WTC11 (cell line): Measurements from ENCODE around the gene LAMA1. TPM values are rescaled to one million over a fixed set of nuclear protein-coding genes. Genes with fewer than 3 reads are reported as not detected.

Experiments
- ATAC-seq: fragments of 200-7000 bp; cut with Tn5 transposase; 2 replicates; pipeline ENCODE4 v1.10.0; 2021; ENCODE audit warnings: mild to moderate bottlenecking, moderate library complexity
- CTCF ChIA-PET: fragments of 300-600 bp; sonication (Branson Sonifier 250); formaldehyde crosslinking; loops from one replicate; lab custom pipeline; 2021; ENCODE audit warnings: antibody characterized with exemption; lab: Charles Lee
- POLR2A ChIA-PET: fragments of 350-600 bp; sonication (Branson Sonifier 250); formaldehyde crosslinking; loops from one replicate; lab custom pipeline; 2021; ENCODE audit warnings: antibody characterized with exemption; lab: Charles Lee
- DNase-seq: peaks from one replicate; pipeline ENCODE4 v3.0.0; 2021; ENCODE audit warnings: low spot score
- H3K27ac Mint-ChIP-seq: 2 replicates; pipeline ENCODE4 v1.8.0; 2021; ENCODE audit warnings: mixed read lengths
- H3K27me3 Mint-ChIP-seq: 2 replicates; pipeline ENCODE4 v1.8.0; 2021; ENCODE audit warnings: low read depth, mild to moderate bottlenecking, moderate library complexity, mixed read lengths
- H3K36me3 Mint-ChIP-seq: 2 replicates; pipeline ENCODE4 v1.8.0; 2021; ENCODE audit warnings: mixed read lengths
- H3K4me1 Mint-ChIP-seq: 2 replicates; pipeline ENCODE4 v1.8.0; 2022; ENCODE audit warnings: mixed read lengths
- H3K4me3 Mint-ChIP-seq: 2 replicates; pipeline ENCODE4 v1.8.0; 2021; ENCODE audit warnings: mild to moderate bottlenecking, moderate library complexity, mixed read lengths
- H3K9me3 Mint-ChIP-seq: 2 replicates; pipeline ENCODE4 v1.8.0; 2021; ENCODE audit warnings: mixed read lengths
- CREM ChIP-seq: sonication (generic); formaldehyde crosslinking; IDR thresholded peaks from 2 replicates; pipeline ENCODE4 v1.8.1; 2022; ENCODE audit warnings: mild to moderate bottlenecking, missing genetic modification reagents, moderate library complexity
- CTCF ChIP-seq: fragments of 200-600 bp; IDR thresholded peaks from 2 replicates; pipeline ENCODE4 v1.8.0; 2022; ENCODE audit warnings: antibody characterized with exemption
- E2F5 ChIP-seq: sonication (generic); formaldehyde crosslinking; IDR thresholded peaks from 2 replicates; pipeline ENCODE4 v1.8.1; 2022; ENCODE audit warnings: mild to moderate bottlenecking, moderate library complexity, missing genetic modification reagents
- FOXK1 ChIP-seq: sonication (generic); formaldehyde crosslinking; IDR thresholded peaks from 2 replicates; pipeline ENCODE4 v1.8.0; 2022; ENCODE audit warnings: mild to moderate bottlenecking, moderate library complexity, missing genetic modification reagents
- GABPB1 ChIP-seq: sonication (generic); formaldehyde crosslinking; IDR thresholded peaks from 2 replicates; pipeline ENCODE4 v1.8.1; 2023; ENCODE audit warnings: mild to moderate bottlenecking, missing genetic modification reagents
- MYBL2 ChIP-seq: sonication (generic); formaldehyde crosslinking; IDR thresholded peaks from 2 replicates; pipeline ENCODE4 v1.8.1; 2023; ENCODE audit warnings: mild to moderate bottlenecking, moderate library complexity, missing genetic modification reagents
- SMAD3 ChIP-seq: sonication (generic); formaldehyde crosslinking; IDR thresholded peaks from 2 replicates; pipeline ENCODE4 v1.8.0; 2022; ENCODE audit warnings: missing genetic modification reagents, mild to moderate bottlenecking, borderline replicate concordance
- SMAD4 ChIP-seq: sonication (generic); formaldehyde crosslinking; IDR thresholded peaks from 2 replicates; pipeline ENCODE4 v1.8.0; 2022; ENCODE audit warnings: mild to moderate bottlenecking, missing genetic modification reagents
- TCF7 ChIP-seq: sonication (generic); formaldehyde crosslinking; IDR thresholded peaks from 2 replicates; pipeline ENCODE4 v1.8.0; 2022; ENCODE audit warnings: mild to moderate bottlenecking, low read depth, missing genetic modification reagents, moderate library complexity
- TEAD4 ChIP-seq: sonication (generic); formaldehyde crosslinking; IDR thresholded peaks from 2 replicates; pipeline ENCODE4 v1.8.0; 2022; ENCODE audit warnings: mild to moderate bottlenecking, missing genetic modification reagents
- USF2 ChIP-seq: sonication (generic); formaldehyde crosslinking; IDR thresholded peaks from 2 replicates; pipeline ENCODE4 v1.8.1; 2023; ENCODE audit warnings: mild to moderate bottlenecking, missing genetic modification reagents, moderate library complexity
- ZNF138 ChIP-seq: sonication (generic); formaldehyde crosslinking; conservative IDR thresholded peaks from 2 replicates; pipeline ENCODE4 v1.8.1; 2022; ENCODE audit warnings: mild to moderate bottlenecking, moderate library complexity, missing genetic modification reagents
- ZNF317 ChIP-seq: sonication (generic); formaldehyde crosslinking; IDR thresholded peaks from 2 replicates; pipeline ENCODE4 v1.8.1; 2023; ENCODE audit warnings: low read depth, mild to moderate bottlenecking, moderate library complexity, missing genetic modification reagents, borderline replicate concordance
- total RNA-seq: library from RNA; stranded (reverse); gene quantifications from 3 replicates; pipeline ENCODE4 v1.2.3, GENCODE V29; 2021
- TF ChIP-seq, protein P1 (sequence below): sonication (generic); formaldehyde crosslinking; IDR thresholded peaks from 2 replicates; pipeline ENCODE4 v1.8.0; 2022; ENCODE audit warnings: mild to moderate bottlenecking, missing genetic modification reagents
- TF ChIP-seq, protein P2 (sequence below): sonication (generic); formaldehyde crosslinking; IDR thresholded peaks from 2 replicates; pipeline ENCODE4 v1.8.0; 2022; ENCODE audit warnings: mild to moderate bottlenecking, missing genetic modification reagents
- TF ChIP-seq, protein P3 (sequence below): fragments of 250-450 bp; sonication (Bioruptor Pico); IDR thresholded peaks from 2 replicates; pipeline ENCODE4 v1.9.0; 2021; ENCODE audit warnings: mild to moderate bottlenecking, borderline replicate concordance

The LAMA1 gene
- total RNA-seq, 1 experiment from 2014 or later: 50.7 TPM

GRCh38 chr18:6949800-6950586 is 167.6 kb downstream of the LAMA1 start:
- Mint-ChIP-seq H3K27ac (peak overlapping the region; percentile 31; the same call in 1 of the 2 replicates), H3K4me3 (no peak overlapping the region), H3K4me1 (peaks cover 10% of the 10 kb centered on the region), H3K36me3 (peaks cover 54% of the 10 kb centered on the region), H3K27me3 (no peaks in the 10 kb centered on the region), H3K9me3 (no peaks in the 10 kb centered on the region)
- DNase-seq (no peak), ATAC-seq (no peak)
- ChIA-PET POLR2A (no interaction called here), CTCF (interaction anchor here (0.6 kb wide), 1 partner anchor 831 kb away, joined by 3 read pairs; no protein-coding TSS in a partner anchor)
- no peak for TF ChIP-seq TEAD4 (CRISPR knock-in tag)
- no peak for TF ChIP-seq CREM (CRISPR knock-in tag)
- TF ChIP-seq, protein P1, sequence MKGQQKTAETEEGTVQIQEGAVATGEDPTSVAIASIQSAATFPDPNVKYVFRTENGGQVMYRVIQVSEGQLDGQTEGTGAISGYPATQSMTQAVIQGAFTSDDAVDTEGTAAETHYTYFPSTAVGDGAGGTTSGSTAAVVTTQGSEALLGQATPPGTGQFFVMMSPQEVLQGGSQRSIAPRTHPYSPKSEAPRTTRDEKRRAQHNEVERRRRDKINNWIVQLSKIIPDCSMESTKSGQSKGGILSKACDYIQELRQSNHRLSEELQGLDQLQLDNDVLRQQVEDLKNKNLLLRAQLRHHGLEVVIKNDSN (CRISPR knock-in tag): no peak
- no peak for TF ChIP-seq ZNF138 (CRISPR knock-in tag)
- no peak for TF ChIP-seq FOXK1
- TF ChIP-seq, protein P2, sequence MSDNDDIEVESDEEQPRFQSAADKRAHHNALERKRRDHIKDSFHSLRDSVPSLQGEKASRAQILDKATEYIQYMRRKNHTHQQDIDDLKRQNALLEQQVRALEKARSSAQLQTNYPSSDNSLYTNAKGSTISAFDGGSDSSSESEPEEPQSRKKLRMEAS (CRISPR knock-in tag): no peak
- no peak for TF ChIP-seq E2F5 (CRISPR knock-in tag)

GRCh38 chr18:6948281-6949055 is 169.1 kb downstream of the LAMA1 start:
- POLR2A ChIA-PET: no interaction called here
- Mint-ChIP-seq H3K9me3 (no peaks in the 10 kb centered on the region), H3K27ac (no peak overlapping the region)
- no peak for TF ChIP-seq ZNF138 (CRISPR knock-in tag)
- no peak for TF ChIP-seq SMAD4
- TF ChIP-seq USF2: no peak
- TF ChIP-seq SMAD3: no peak
- no peak for TF ChIP-seq ZNF317
- TF ChIP-seq, all 79 proteins: peak for 0
- no peaks in the 10 kb centered on the region for H3K27me3 Mint-ChIP-seq
- H3K4me1 Mint-ChIP-seq: peaks cover 10% of the 10 kb centered on the region
- DNase-seq (no peak), ATAC-seq (no peak)
- no peak overlapping the region for H3K4me3 Mint-ChIP-seq
- peaks cover 46% of the 10 kb centered on the region for H3K36me3 Mint-ChIP-seq
- CTCF ChIA-PET: no interaction called here

DNA sequence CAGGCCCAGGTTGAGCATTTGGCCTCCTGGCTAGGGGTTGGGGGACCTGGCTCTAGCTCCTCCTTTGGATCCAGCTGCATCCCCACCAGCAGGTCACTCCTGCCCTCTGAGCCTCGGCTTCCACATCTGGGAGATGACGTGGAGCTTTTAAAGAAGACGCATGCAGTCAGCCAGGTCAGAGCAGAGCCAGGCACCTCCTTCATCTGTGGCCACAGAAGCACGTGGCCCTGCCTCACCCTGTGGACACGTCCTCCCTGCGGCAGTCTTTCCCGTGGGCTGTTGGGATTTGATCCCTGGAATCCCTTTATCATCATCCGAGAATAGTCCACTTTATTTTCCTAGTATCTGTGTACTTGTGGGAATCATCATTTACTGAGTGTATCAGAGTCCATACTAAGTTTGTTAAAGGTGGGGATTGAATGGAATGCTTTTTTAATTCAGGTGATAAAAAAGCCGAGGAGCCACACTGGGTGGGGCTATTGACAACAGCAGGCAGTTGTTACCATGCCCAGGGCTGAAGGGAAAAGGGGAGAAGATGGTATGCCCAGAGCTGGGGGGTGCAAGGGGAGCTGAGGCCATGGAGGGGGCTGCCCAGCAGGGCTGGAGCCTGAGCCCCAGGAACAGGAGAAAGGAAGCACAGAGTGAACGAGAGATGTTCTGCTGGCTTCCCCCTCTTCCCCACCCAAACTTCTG is 170.1 kb downstream of the LAMA1 start:
- ATAC-seq (no peak), DNase-seq (no peak)
- CTCF ChIA-PET: no interaction called here
- no peak for TF ChIP-seq CTCF
- no peak for TF ChIP-seq GABPB1
- TF ChIP-seq, protein P3, sequence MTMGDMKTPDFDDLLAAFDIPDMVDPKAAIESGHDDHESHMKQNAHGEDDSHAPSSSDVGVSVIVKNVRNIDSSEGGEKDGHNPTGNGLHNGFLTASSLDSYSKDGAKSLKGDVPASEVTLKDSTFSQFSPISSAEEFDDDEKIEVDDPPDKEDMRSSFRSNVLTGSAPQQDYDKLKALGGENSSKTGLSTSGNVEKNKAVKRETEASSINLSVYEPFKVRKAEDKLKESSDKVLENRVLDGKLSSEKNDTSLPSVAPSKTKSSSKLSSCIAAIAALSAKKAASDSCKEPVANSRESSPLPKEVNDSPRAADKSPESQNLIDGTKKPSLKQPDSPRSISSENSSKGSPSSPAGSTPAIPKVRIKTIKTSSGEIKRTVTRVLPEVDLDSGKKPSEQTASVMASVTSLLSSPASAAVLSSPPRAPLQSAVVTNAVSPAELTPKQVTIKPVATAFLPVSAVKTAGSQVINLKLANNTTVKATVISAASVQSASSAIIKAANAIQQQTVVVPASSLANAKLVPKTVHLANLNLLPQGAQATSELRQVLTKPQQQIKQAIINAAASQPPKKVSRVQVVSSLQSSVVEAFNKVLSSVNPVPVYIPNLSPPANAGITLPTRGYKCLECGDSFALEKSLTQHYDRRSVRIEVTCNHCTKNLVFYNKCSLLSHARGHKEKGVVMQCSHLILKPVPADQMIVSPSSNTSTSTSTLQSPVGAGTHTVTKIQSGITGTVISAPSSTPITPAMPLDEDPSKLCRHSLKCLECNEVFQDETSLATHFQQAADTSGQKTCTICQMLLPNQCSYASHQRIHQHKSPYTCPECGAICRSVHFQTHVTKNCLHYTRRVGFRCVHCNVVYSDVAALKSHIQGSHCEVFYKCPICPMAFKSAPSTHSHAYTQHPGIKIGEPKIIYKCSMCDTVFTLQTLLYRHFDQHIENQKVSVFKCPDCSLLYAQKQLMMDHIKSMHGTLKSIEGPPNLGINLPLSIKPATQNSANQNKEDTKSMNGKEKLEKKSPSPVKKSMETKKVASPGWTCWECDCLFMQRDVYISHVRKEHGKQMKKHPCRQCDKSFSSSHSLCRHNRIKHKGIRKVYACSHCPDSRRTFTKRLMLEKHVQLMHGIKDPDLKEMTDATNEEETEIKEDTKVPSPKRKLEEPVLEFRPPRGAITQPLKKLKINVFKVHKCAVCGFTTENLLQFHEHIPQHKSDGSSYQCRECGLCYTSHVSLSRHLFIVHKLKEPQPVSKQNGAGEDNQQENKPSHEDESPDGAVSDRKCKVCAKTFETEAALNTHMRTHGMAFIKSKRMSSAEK (CRISPR knock-in tag): no peak
- TF ChIP-seq TCF7 (CRISPR knock-in tag): no peak
- TF ChIP-seq MYBL2 (CRISPR knock-in tag): no peak
- POLR2A ChIA-PET: no interaction called here
- Mint-ChIP-seq H3K4me1 (peaks cover 10% of the 10 kb centered on the region), H3K36me3 (peaks cover 50% of the 10 kb centered on the region), H3K9me3 (no peaks in the 10 kb centered on the region), H3K4me3 (no peak overlapping the region), H3K27ac (no peak overlapping the region), H3K27me3 (no peaks in the 10 kb centered on the region)
